ENCODE measurements around the gene MX1.

MX1 gene

GRCh38 chr21:41460578-41461527 is 34.8 kb downstream of the MX1 start:
- DNase-seq (ENCODE audit: low read depth): peak; percentile 29

GRCh38 chr21:41465176-41465781 is 39.2 kb downstream of the MX1 start:
- DNase-seq (ENCODE audit: low read depth): no peak

GRCh38 chr21:41466024-41466820 is 40.2 kb downstream of the MX1 start:
- DNase-seq (ENCODE audit: low read depth): no peak

GRCh38 chr21:41470054-41470453 is 44.0 kb downstream of the MX1 start:
- DNase-seq (ENCODE audit: low read depth): no peak

- no peak for DNase-seq (ENCODE audit: low read depth)
These were observed 46.9 kb downstream of the MX1 start for GRCh38 chr21:41472753-41473548.

GRCh38 chr21:41475714-41476420 is 49.8 kb downstream of the MX1 start:
- DNase-seq (ENCODE audit: low read depth): no peak

GRCh38 chr21:41477641-41478318 is 51.7 kb downstream of the MX1 start:
- DNase-seq (ENCODE audit: low read depth): no peak

GRCh38 chr21:41478319-41479177 is 52.5 kb downstream of the MX1 start:
- DNase-seq (ENCODE audit: low read depth): no peak

GRCh38 chr21:41479686-41480085 is 53.6 kb downstream of the MX1 start:
- no peak for DNase-seq (ENCODE audit: low read depth)

- DNase-seq (ENCODE audit: low read depth): no peak
These were observed 54.1 kb downstream of the MX1 start for GRCh38 chr21:41480086-41480690.

GRCh38 chr21:41481191-41481590 is 55.2 kb downstream of the MX1 start:
- DNase-seq (ENCODE audit: low read depth): no peak

GRCh38 chr21:41482301-41482700 is 56.3 kb downstream of the MX1 start:
- no peak for DNase-seq (ENCODE audit: low read depth)

- DNase-seq (ENCODE audit: low read depth): no peak
These were observed 56.9 kb downstream of the MX1 start for GRCh38 chr21:41482980-41483379.

GRCh38 chr21:41483415-41483814 is 57.4 kb downstream of the MX1 start:
- no peak for DNase-seq (ENCODE audit: low read depth)

- no peak for DNase-seq (ENCODE audit: low read depth)
These were observed 57.9 kb downstream of the MX1 start for GRCh38 chr21:41483973-41484372.

GRCh38 chr21:41487082-41487481 is 61.0 kb downstream of the MX1 start:
- no peak for DNase-seq (ENCODE audit: low read depth)

- no peak for DNase-seq (ENCODE audit: low read depth)
These were observed 62.0 kb downstream of the MX1 start for GRCh38 chr21:41488080-41488479.

- no peak for DNase-seq (ENCODE audit: low read depth)
These were observed 63.3 kb downstream of the MX1 start for GRCh38 chr21:41489329-41489728.

GRCh38 chr21:41490330-41490729 is 64.3 kb downstream of the MX1 start:
- DNase-seq (ENCODE audit: low read depth): no peak

Measured in stimulated activated CD8-positive, alpha-beta memory T cell treated with anti-CD3 and anti-CD28 coated beads, Interleukin-12 subunit alpha, Interleukin-12 subunit beta, amount 100 ng/mL, for 1 hour (primary cell).